K562 (cell line): Measurements from ENCODE around the gene PRKAR2B. TPM values are rescaled to one million over a fixed set of nuclear protein-coding genes. Genes with fewer than 3 reads are reported as not detected.

Source experiments
- CXXC5 ChIP-seq: fragments of 250-450 bp; sonication (Bioruptor Pico); IDR thresholded peaks from 2 replicates; pipeline ENCODE4 v1.8.0; 2022; ENCODE audit warnings: inconsistent platforms, mild to moderate bottlenecking, moderate library complexity
- GMEB1 ChIP-seq: fragments of 250-450 bp; sonication (Bioruptor Pico); IDR thresholded peaks from 2 replicates; pipeline ENCODE4 v1.4.0; 2020; ENCODE audit warnings: mild to moderate bottlenecking
- HMBOX1 ChIP-seq: sonication (generic); IDR thresholded peaks from 2 replicates; pipeline ENCODE4 v1.6.1; 2016
- IRF2 ChIP-seq: sonication (generic); formaldehyde crosslinking; IDR thresholded peaks from 2 replicates; pipeline ENCODE4 v1.8.1; 2022; ENCODE audit warnings: mild to moderate bottlenecking, missing genetic modification reagents
- MGA ChIP-seq: fragments of 450-650 bp; IDR thresholded peaks from 2 replicates; pipeline ENCODE4 v1.6.1; 2016; ENCODE audit warnings: mild to moderate bottlenecking, moderate library complexity
- NKRF ChIP-seq: fragments of 450-650 bp; IDR thresholded peaks from 2 replicates; pipeline ENCODE4 v1.6.1; 2016; ENCODE audit warnings: borderline replicate concordance
- POLR2AphosphoS5 ChIP-seq: IDR thresholded peaks from 2 replicates; pipeline ENCODE4 v1.6.1; 2011; ENCODE audit warnings: mild to moderate bottlenecking, low read depth, low read length, moderate library complexity; ENCODE audit not compliant: control insufficient read depth, insufficient read depth
- ZNF41 ChIP-seq: fragments of 250-450 bp; sonication (Bioruptor Pico); conservative IDR thresholded peaks from 2 replicates; pipeline ENCODE4 v1.4.0; 2020; ENCODE audit warnings: mild to moderate bottlenecking
- polyA plus RNA-seq, 8 experiments: library from polyadenylated mRNA; depleted of rRNA in 4 of 8; stranded (reverse) in 5 of 8; unstranded in 3 of 8; fragments of >200 nt; fragmentation: Nextera tagmentation in 2 of 8; fragmentation: Illumina TruSeq in 1 of 8; extraction: Ambion mirVana in 2 of 8; extraction: Trizol in 1 of 8; gene quantifications; 2 replicates each; pipeline versions ENCODE4 v1.2.1 to v1.2.3, GENCODE V29; 2011 to 2014; ENCODE audit warnings: inconsistent platforms in 1 of 8, missing spikeins in 1 of 8
- total RNA-seq, 7 experiments: library from RNA; depleted of rRNA in 6 of 7; stranded (reverse); fragments of >200 nt in 6 of 7; fragmentation: Illumina TruSeq in 2 of 7; extraction: Trizol in 2 of 7; gene quantifications; 2 replicates each; pipeline versions ENCODE4 v1.2.1 to v1.2.3, GENCODE V29; 2011 to 2021; ENCODE audit warnings: low replicate concordance in 1 of 7

PRKAR2B gene
- total and polyA plus RNA-seq, 9 of the 15 experiments (the other 6 are each of a cell fraction or from before 2014, with no cell fraction given), result 59.0 to 173 (median 129) TPM

GRCh38 chr7:107044347-107045194, at the start of gene PRKAR2B (continued):
- TF ChIP-seq MGA (peak; percentile 86), ZNF41 (0 out of 2 replicates have a peak, but pooled peaks have one; percentile 52), IRF2 (CRISPR knock-in tag) (no peak), POLR2AphosphoS5 (peak; percentile 44), GMEB1 (CRISPR knock-in tag) (peak; percentile 58), HMBOX1 (no peak), CXXC5 (CRISPR knock-in tag) (peak; percentile 98), NKRF (no peak)
